HL-60 (cell line): Measurements from ENCODE around the gene NBPF6.
"Not testable (repeated sequence)": the region's sequence is repeated elsewhere in the genome, so short reads cannot be mapped to it uniquely, and the experiment has no call there.

Experiments
- DNase-seq, 2 experiments: peaks; one replicate each; pipeline ENCODE4 v3.0.0-alpha.2; 2010 to 2020; ENCODE audit warnings: low read depth in 1 of 2, low spot score in 1 of 2
- H3K27ac ChIP-seq: fragments of 250-450 bp; sonication (Bioruptor Pico); replicated peaks from 2 replicates; pipeline ENCODE4 v1.5.1; 2020; ENCODE audit warnings: mild to moderate bottlenecking, moderate library complexity
- H3K27me3 ChIP-seq: fragments of 250-450 bp; sonication (Bioruptor Pico); 2 replicates; pipeline ENCODE4 v1.5.1; 2021; ENCODE audit warnings: mild to moderate bottlenecking, moderate library complexity; ENCODE audit not compliant: insufficient read depth, poor library complexity, severe bottlenecking
- H3K4me3 ChIP-seq: replicated peaks from 2 replicates; pipeline ENCODE4 v1.5.1; 2011; ENCODE audit warnings: mild to moderate bottlenecking, control low read depth, low read length; ENCODE audit not compliant: insufficient read depth
- long read RNA-seq: library from polyadenylated mRNA; unstranded; transcript quantifications from one replicate; pipeline ENCODE4 v2.0.0, GENCODE V29; 2020

NBPF6 gene, protein sequence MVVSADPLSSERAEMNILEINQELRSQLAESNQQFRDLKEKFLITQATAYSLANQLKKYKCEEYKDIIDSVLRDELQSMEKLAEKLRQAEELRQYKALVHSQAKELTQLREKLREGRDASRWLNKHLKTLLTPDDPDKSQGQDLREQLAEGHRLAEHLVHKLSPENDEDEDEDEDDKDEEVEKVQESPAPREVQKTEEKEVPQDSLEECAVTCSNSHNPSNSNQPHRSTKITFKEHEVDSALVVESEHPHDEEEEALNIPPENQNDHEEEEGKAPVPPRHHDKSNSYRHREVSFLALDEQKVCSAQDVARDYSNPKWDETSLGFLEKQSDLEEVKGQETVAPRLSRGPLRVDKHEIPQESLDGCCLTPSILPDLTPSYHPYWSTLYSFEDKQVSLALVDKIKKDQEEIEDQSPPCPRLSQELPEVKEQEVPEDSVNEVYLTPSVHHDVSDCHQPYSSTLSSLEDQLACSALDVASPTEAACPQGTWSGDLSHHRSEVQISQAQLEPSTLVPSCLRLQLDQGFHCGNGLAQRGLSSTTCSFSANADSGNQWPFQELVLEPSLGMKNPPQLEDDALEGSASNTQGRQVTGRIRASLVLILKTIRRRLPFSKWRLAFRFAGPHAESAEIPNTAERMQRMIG
- long read RNA-seq: 0 reads

DNA sequence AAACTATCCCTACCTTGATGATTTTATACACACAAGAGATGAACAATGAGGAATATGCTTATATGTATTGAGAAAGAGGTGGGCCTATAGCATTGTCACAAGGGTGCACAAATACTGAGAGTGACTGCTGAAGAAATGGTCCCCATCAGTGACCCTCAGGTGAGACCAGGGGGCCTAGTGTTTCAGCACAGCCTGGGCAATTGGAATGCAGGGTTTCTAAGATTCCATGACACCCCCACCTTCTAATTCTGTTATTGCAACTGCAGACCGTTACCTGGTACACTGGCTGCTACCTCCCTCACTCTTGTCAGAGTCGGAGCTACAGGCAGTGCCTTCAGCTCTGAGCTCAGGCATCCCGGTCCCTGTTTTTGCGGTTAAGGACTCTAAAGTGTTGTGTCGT lies at the start of gene NBPF6:
Gene NBPF6 (plus strand): TSS at position 301 of the 400 bp plus-strand sequence. CDS start 259 bp downstream, outside the sequence.
- not testable (repeated sequence) for H3K27me3 ChIP-seq, DNase-seq, H3K27ac ChIP-seq, H3K4me3 ChIP-seq

DNA sequence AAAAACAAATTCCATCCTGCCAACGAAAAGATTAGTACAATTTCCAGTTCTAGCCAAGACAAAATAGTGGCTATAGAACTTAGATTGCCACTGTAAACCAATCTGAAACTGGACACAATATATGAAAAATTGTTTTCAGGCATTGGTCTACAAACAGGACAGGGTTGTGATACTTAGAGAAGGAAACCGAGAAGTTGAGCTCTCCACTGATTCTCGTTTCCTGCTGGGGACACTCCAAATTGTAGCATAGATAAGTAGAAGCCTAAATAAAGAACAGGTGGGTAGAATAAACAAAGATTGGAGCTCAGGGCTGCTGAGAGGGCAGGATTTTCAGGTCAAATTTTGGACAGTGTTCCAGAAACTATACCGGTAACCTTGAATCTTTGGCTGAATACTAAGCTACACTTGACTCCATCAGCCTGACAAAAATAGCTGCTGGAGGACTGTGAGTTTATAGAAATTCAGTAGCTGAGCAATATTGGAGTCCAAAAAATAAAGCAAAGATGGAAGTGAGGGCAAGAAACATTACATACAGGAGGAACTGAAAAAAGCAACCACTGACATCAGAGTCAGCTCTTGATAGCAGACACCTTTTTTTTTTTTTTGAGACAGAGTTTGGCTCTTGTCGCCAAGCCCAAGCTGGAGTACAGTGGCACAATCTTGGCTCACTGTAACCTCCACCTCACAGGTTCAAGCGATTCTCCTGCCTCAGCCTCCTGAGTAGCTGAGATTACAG lies 38.9 kb upstream of the NBPF6 start:
- H3K27me3 ChIP-seq, DNase-seq, H3K27ac ChIP-seq, H3K4me3 ChIP-seq: not testable (repeated sequence)

DNA sequence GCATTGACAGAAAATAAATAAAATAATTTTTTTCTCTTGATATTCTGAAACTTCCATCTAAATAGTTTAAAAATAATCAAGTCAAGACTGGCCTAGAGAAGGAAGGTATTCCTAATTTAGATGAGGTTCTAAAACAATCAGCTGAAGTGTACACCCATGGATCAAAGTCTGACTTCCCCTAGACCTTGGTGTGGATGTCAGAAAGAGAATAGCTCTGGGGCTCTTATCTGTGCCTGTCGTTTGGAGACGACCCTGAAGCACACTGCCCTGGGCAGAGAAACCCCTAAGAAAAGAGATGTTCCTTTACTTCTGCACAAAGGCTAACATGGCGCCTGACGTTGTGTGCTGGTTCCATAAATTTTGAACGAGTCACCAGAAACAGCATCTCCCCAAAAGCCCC lies 30.0 kb upstream of the NBPF6 start:
- not testable (repeated sequence) for H3K27ac ChIP-seq, H3K4me3 ChIP-seq, DNase-seq, H3K27me3 ChIP-seq

DNA sequence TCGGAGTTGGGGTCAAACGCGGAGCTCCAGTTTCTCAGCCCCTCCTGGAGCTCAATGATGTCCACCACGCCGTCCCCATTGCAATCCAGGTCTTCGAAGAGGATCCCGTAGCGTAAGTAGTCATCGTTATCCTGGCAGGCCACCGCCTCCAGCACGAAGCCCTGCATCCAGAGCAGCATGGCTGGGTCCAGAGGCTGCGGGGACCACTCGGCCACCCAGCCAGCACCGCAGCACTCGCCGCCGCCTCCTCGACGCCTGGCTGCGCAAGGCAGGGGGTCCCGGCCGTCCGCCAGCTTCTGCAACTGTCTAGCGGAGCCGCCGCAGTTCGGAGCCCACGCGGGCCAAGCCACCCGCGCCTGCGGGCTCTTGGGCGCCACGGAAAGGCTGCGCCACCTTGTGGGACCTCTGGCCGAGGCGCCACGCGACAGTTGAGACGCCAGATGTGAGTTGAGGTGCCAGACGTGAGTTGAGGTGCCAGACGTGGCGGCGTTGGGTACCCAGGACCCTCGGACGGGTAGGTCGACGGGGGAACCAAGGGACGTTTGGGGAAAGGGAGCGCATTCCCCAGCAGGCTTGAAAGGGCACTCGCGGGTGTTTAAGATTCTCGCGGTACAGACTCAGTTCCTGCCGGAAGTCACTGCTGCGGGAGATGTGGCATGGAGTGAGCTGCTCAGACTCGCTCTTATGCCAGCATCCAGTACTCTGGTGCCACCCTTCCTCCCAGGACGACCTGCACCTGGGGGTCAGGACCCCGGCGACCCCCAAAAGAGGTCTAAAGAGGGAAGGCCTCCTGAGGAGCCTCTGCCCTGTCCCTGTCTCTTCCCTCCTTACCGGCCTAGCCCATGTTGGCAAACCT lies 28.9 kb upstream of the NBPF6 start:
- not testable (repeated sequence) for H3K27ac ChIP-seq, H3K4me3 ChIP-seq, H3K27me3 ChIP-seq, DNase-seq

DNA sequence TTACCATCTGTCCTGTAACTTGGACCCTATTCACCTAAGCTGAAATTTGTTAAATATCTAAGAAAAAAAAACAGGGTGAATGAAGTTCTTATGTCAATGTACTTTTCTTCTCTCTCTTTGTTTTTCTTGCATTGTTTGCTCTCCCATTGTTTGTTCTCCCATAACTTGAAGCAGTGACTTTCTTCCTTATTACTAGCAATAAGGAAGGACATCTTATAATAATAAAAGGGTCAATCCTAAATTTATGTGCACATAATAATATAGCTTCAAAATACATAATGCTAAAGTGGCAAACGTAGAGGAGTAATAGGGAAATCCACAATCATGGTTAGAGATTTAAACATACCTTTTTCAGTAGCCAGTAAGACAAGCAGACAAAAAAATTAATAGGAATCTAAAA lies 23.3 kb upstream of the NBPF6 start:
- H3K4me3 ChIP-seq, DNase-seq, H3K27ac ChIP-seq, H3K27me3 ChIP-seq: not testable (repeated sequence)

DNA sequence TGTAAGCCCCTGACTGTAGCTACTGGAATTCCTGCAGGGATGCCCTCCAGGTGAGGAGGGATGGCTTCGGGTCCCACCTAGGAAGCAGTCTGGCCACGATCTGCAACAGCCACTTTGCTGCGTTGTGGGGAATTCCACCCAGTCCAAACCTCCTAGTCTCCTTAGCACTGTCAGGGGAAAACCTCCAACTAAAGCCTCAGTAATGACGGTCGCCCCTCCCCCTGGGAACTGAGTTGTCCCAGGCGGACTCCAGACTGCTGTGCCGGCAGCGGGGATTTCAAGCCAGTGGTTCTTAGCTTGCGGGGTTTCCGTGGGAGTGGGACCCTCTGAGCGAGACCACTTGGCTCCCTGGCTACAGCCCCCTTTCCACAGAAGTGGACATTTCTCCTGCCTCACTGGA lies 18.1 kb upstream of the NBPF6 start:
- not testable (repeated sequence) for DNase-seq, H3K4me3 ChIP-seq, H3K27ac ChIP-seq, H3K27me3 ChIP-seq

DNA sequence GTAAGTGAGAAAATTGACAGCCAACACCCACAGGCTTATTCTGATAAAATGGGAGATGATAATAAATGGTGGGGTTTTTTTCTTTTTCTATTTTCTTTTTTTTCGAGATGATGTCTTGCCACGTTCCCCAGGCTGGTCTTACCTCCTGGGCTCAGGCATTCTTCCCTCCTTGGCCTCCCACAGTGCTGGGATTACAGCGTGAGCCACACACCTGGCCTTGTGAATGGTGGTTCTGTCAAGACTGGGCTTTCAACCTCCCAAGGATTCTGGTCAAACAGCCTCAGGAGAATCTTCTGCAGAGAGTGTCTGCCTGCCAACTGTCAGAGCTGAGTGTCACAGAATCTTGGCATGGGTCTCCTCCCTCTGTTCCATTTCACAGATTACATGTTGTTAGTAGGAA lies 16.7 kb upstream of the NBPF6 start:
- H3K4me3 ChIP-seq, H3K27me3 ChIP-seq, DNase-seq, H3K27ac ChIP-seq: not testable (repeated sequence)

DNA sequence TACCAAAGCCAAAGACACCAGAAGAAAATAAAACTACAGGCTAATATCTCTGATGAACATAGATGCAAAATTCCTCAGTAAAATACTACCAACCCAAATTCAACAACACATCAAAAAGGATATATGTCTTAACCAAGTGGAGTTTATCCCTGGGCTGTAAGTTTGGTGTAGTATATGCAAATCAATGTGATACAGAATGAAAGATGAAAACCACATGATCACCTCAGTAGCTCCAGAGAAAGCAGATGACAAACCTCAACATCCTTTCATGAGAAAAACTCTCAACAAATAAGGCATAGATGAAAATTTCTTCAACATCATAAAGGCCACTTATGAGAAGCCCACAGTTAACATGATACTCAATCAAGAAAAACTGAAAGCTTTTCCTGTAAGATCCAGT lies 11.6 kb upstream of the NBPF6 start:
- not testable (repeated sequence) for H3K27ac ChIP-seq, DNase-seq, H3K27me3 ChIP-seq, H3K4me3 ChIP-seq

DNA sequence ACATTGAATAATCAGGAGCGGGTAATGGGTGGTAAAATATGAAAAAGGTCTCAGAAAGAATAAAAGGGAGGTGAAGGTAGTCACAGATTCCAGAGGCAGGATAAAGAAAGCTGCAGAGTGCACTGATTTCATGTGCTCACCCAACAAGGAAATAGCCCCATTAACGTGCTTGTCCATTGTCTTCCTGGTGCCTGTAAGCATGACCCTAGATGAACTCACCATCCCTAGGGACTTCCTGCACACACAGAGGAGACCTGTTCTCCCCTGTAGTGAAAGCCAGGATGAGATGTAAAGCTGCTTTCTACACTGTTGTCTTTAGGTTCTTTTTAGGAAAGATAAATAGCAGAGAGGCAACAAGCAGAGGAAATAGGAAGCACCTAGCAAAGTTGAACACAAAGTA lies 4.4 kb downstream of the NBPF6 start:
- H3K27me3 ChIP-seq, H3K27ac ChIP-seq, DNase-seq, H3K4me3 ChIP-seq: not testable (repeated sequence)

DNA sequence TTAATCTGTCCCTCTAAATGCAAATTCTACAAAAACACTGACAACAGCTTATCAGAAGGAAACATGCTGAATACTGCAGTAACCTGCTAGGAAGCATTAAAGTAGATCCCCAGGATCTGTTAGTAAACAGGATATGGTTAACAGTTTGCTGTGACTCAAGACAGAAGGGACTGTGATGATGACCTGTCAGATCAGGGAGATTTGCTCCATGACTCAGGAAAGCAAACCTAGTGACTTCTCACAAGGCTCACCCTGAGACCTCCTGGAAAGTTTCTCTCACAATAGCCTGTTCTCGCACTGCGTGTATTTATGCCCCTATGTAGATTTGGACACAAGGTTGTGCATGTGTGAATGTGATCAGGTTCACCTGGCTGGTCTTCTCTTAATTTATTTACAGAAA lies 8.5 kb downstream of the NBPF6 start:
- H3K4me3 ChIP-seq, DNase-seq, H3K27me3 ChIP-seq, H3K27ac ChIP-seq: not testable (repeated sequence)

DNA sequence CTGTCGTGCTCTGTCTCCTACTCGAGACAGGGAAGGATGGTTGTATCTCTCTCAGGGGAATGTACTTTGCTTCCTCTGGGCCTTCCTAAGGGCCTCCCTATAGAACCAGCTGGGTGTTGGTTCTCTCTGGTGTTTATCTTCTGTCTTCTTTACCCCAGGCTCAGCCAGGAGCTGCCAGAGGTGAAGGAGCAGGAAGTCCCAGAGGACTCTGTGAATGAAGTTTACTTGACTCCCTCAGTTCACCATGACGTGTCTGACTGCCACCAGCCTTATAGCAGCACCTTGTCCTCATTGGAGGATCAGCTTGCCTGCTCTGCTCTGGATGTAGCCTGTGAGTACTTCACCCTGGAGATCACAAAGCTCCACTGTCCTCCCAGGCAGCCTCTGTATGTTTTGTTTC lies 11.6 kb downstream of the NBPF6 start:
- not testable (repeated sequence) for H3K27me3 ChIP-seq, H3K27ac ChIP-seq, DNase-seq, H3K4me3 ChIP-seq

DNA sequence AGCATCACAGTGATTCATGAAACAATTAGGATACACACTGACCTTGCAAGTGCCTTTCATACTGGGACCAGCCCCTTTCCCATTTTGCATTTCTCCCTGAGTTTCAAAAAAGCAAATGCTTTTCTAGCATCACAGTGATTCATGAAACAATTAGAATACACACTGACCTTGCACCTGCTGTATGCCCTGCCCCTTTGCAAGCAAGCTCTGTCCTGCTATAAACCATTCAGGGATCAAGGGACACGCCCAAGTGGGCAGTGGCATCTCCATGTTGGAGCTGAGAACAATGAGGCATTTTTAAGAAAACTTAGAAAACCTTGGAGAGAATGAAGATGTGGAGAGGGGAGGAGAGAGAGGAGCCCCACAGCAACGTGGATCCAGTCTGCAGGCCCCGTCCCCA lies 13.8 kb downstream of the NBPF6 start:
- H3K27me3 ChIP-seq, H3K4me3 ChIP-seq, H3K27ac ChIP-seq, DNase-seq: not testable (repeated sequence)

DNA sequence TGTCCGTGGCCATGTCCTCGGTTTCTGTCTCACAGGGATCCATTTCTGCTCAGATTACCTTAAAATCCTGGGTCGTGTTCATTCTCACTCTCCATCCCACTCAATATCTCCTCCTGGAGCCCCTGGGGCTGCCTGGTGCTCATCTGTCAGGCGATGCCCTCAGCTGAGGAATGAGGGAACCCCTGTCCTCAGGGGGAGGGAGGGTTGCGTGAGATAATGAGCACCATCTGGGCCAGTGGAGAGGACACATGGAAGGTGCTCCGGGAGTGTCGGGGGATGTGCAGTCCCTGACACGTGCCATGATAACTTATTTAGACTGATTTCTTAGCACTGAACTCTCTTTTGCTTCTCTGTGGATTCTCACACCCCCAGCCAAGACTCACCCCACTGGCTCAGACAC lies 16.0 kb downstream of the NBPF6 start:
- not testable (repeated sequence) for H3K27ac ChIP-seq, H3K27me3 ChIP-seq, DNase-seq, H3K4me3 ChIP-seq

DNA sequence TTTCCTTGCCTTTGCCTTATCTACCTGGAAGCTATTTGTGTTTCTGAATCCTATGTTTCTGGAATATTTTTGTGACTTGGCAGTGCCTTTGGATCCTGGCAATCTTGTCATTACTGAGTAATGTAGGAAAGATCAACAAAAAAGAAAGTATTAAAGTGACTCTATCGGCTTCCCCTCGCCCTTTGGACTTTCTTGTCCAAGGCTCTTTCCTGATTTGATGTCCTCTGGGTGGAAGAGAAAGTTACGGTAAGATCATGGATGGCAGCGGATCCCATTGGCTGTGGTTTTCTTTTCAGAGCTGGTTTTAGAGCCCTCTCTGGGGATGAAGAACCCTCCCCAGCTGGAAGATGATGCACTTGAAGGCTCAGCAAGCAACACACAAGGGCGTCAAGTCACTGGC lies 17.0 kb downstream of the NBPF6 start:
- H3K4me3 ChIP-seq, H3K27me3 ChIP-seq, DNase-seq, H3K27ac ChIP-seq: not testable (repeated sequence)
